ENCODE results near the gene SLC39A9.
A peak's percentile ranks its signal among the peaks of the same experiment; 100 is the strongest.

Gene SLC39A9

GRCh38 chr14:69424149-69424923 lies 25.8 kb downstream of the SLC39A9 start:
- no peak for DNase-seq (ENCODE audit: low read depth)

GRCh38 chr14:69427596-69427995 lies 29.1 kb downstream of the SLC39A9 start:
- DNase-seq (ENCODE audit: low read depth) = no peak

GRCh38 chr14:69428289-69428998 lies 30.0 kb downstream of the SLC39A9 start:
- no peak for DNase-seq (ENCODE audit: low read depth)

- no peak for DNase-seq (ENCODE audit: low read depth)
These were observed 31.2 kb downstream of the SLC39A9 start for GRCh38 chr14:69429643-69430042.

- DNase-seq (ENCODE audit: low read depth) = no peak
These were observed 31.9 kb downstream of the SLC39A9 start for GRCh38 chr14:69430306-69430939.

- no peak for DNase-seq (ENCODE audit: low read depth)
These were observed 33.9 kb downstream of the SLC39A9 start for GRCh38 chr14:69432364-69432763.

- no peak for DNase-seq (ENCODE audit: low read depth)
These were observed 41.2 kb downstream of the SLC39A9 start for GRCh38 chr14:69439521-69440270.

GRCh38 chr14:69441948-69442347 lies 43.5 kb downstream of the SLC39A9 start:
- no peak for DNase-seq (ENCODE audit: low read depth)

- no peak for DNase-seq (ENCODE audit: low read depth)
These were observed 44.9 kb downstream of the SLC39A9 start for GRCh38 chr14:69443296-69443805.

- DNase-seq (ENCODE audit: low read depth) = no peak
These were observed 50.7 kb downstream of the SLC39A9 start for GRCh38 chr14:69449216-69449615.

- no peak for DNase-seq (ENCODE audit: low read depth)
These were observed 53.4 kb downstream of the SLC39A9 start for GRCh38 chr14:69451941-69452340.

GRCh38 chr14:69458350-69458749 lies 59.9 kb downstream of the SLC39A9 start:
- no peak for DNase-seq (ENCODE audit: low read depth)

- no peak for DNase-seq (ENCODE audit: low read depth)
These were observed 60.6 kb downstream of the SLC39A9 start for GRCh38 chr14:69459122-69459521.

- peak; percentile 21 for DNase-seq (ENCODE audit: low read depth)
These were observed 61.7 kb downstream of the SLC39A9 start for GRCh38 chr14:69460093-69460701.

GRCh38 chr14:69464379-69464778 lies 65.9 kb downstream of the SLC39A9 start:
- DNase-seq (ENCODE audit: low read depth) = no peak

- no peak for DNase-seq (ENCODE audit: low read depth)
These were observed 66.3 kb downstream of the SLC39A9 start for GRCh38 chr14:69464829-69465228.

GRCh38 chr14:69468949-69469348 lies 70.5 kb downstream of the SLC39A9 start:
- DNase-seq (ENCODE audit: low read depth) = no peak

GRCh38 chr14:69471436-69471835 lies 72.9 kb downstream of the SLC39A9 start:
- no peak for DNase-seq (ENCODE audit: low read depth)

GRCh38 chr14:69471916-69472315 lies 73.4 kb downstream of the SLC39A9 start:
- DNase-seq (ENCODE audit: low read depth) = no peak

- DNase-seq (ENCODE audit: low read depth) = no peak
These were observed 74.8 kb downstream of the SLC39A9 start for GRCh38 chr14:69473260-69473659.

GRCh38 chr14:69473946-69474345 lies 75.5 kb downstream of the SLC39A9 start:
- no peak for DNase-seq (ENCODE audit: low read depth)
